Omental fat pad (tissue), 4 donors: ENCODE data around the gene SUGP2. TPM values are rescaled to one million over a fixed set of nuclear protein-coding genes. Genes with fewer than 3 reads are reported as not detected.

Source experiments
- ATAC-seq: fragments of 150-250 bp; one replicate; pipeline ENCODE4 v1.9.1; 2016; ENCODE audit warnings: mild to moderate bottlenecking, moderate library complexity; ENCODE audit not compliant: low FRiP score
- DNase-seq: peaks from one replicate; pipeline ENCODE4 v3.0.0-alpha.2; 2019; ENCODE audit warnings: low spot score
- total RNA-seq, 4 donors: library from RNA; depleted of rRNA; stranded (reverse); fragments of >200 nt; gene quantifications; one replicate each; pipeline ENCODE4 v1.1.0, GENCODE V29; 2016
- TF ChIP-seq, protein P1 (sequence below), 3 donors: fragments of 450-650 bp; IDR thresholded peaks; one replicate each; pipeline ENCODE4 v1.5.1; 2016 to 2017; ENCODE audit warnings: antibody characterized with exemption in 3 of 3, mild to moderate bottlenecking in 3 of 3, moderate library complexity in 2 of 3

SUGP2 gene
- total RNA-seq, 4 donors from 2014 or later: 30.3 to 54.5 (median 36.3) TPM

DNA sequence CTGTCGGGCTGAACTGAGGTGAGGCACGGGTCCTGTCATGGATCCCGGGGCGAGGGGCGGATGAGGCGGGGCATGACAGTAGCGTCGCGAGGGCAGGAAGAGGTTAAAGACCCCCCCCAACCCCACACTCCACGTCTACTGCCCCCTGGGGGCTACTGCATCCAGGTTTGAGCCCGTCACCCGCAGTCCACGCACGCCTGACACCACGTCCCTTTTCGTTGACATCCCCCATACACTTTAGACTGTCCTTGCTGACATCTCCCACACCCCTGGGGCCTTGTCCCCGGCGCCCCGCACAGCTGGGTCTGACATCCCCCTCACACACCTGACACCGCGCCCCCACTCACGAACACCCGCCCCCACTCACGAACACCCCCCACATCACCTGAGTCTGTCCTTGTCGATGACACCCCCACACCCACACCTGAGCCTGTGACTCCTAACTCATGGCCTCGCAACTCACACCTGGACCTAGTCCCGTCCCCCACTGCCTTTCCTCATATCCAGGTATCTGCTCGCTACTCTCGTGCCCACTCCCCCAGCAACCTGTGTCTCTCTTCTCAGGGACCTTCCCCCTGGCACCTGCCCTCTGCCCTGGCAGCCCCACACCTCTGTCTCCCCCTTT is 30.9 kb upstream of the SUGP2 start:
- TF ChIP-seq, protein P1, sequence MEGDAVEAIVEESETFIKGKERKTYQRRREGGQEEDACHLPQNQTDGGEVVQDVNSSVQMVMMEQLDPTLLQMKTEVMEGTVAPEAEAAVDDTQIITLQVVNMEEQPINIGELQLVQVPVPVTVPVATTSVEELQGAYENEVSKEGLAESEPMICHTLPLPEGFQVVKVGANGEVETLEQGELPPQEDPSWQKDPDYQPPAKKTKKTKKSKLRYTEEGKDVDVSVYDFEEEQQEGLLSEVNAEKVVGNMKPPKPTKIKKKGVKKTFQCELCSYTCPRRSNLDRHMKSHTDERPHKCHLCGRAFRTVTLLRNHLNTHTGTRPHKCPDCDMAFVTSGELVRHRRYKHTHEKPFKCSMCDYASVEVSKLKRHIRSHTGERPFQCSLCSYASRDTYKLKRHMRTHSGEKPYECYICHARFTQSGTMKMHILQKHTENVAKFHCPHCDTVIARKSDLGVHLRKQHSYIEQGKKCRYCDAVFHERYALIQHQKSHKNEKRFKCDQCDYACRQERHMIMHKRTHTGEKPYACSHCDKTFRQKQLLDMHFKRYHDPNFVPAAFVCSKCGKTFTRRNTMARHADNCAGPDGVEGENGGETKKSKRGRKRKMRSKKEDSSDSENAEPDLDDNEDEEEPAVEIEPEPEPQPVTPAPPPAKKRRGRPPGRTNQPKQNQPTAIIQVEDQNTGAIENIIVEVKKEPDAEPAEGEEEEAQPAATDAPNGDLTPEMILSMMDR (IDR thresholded peaks at IDR 0.05): no peak
- ATAC-seq: no peak

DNA sequence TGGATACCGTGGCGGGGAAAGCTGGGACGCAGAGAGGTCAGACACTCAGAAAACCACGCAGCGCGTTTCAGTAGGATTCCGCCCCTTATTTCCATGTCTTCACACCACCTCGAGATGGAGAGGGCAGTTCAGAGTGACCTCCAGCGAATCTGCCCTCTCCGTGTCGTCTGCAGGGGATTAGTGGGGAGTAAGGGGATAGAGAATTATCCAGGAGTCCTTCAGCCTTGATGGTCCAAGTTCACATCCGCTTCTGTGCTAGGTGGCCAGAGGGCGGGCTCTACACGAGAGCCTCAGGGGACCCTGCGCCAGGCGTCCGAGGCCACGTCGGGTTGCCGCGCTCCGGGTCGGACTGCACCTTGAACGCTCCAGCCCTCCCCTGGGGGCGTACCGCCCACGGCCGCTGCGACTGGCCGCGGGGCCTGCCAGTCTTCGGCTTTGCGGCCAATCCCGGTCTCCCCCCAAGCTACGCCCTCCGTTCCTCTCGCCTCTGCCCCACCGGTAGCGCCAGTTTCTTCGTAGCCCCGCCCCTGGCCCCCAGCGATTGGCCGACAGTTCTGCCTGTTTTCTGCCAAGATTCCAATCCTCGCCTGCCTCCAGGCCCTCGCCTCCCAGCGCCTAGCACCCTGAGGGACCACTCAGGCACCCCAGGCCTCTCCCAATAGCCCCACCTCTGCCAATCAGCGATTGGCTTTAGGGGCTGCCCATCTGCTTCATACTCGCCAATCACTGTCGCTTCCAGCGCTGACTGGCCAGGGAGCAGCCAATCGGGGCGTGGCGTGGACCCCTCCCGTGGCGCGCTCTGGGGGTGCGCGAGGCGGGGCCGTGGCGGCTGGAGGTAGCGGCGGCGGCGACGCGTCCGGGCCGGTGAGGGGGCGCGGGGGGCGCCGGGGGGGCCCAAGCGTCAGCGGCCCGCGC is 30.1 kb upstream of the SUGP2 start, which contains the start of gene SLC25A42:
Gene SLC25A42 (plus strand): TSS at position 812 of the 915 bp plus-strand sequence. CDS start 32,131 bp downstream, outside the sequence.
- ATAC-seq: peak; percentile 99
- TF ChIP-seq, protein P1 (IDR thresholded peaks at IDR 0.05): no peak

More for the DNA sequence above, 30.9 kb upstream of the SUGP2 start:
- DNase-seq: no peak

GRCh38 chr19:19062454-19063182 is 29.3 kb upstream of the SUGP2 start:
- ATAC-seq (no peak), DNase-seq (no peak)
- TF ChIP-seq, protein P1 (IDR thresholded peaks at IDR 0.05): no peak

More for the DNA sequence above, 30.1 kb upstream of the SUGP2 start, which contains the start of gene SLC25A42:
- peak; percentile 96 for DNase-seq

DNA sequence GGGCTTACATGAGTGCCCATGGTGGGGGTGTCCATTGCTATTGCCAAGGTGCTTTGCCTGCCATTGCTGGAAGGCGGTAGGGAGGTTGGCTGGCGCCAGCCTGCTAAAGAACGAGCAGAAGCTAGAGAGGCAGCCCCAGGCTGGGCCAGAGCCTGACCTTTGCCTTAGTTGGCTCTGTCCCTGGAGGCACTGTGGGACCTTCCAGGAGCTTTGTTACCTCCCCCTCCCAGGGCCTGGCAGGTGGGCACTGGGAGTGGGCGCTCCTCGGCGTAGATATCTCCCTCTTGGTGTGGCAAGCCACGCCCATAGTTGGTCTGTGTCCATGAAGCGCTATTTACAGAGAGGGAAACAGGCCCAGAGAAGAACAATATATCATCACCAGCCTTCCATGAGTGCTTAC is 28.2 kb upstream of the SUGP2 start:
- ATAC-seq: no peak
- no peak for DNase-seq
- TF ChIP-seq, protein P1 (IDR thresholded peaks at IDR 0.05): no peak

- DNase-seq: no peak
- TF ChIP-seq, protein P1 (IDR thresholded peaks at IDR 0.05): no peak
Observed at GRCh38 chr19:19059837-19060611, 26.7 kb upstream of the SUGP2 start.

More at GRCh38 chr19:19059837-19060611, 26.7 kb upstream of the SUGP2 start:
- ATAC-seq: no peak
